Thyroid gland (tissue), 4 donors: ENCODE results near the gene TJAP1.

Source experiments
- CTCF ChIP-seq, 6 experiments: fragments of 200-600 bp in 3 of 6; fragments of 450-650 bp in 3 of 6; sonication (generic) in 3 of 6; IDR thresholded peaks; one replicate each; pipeline ENCODE4 v1.5.1; 2016 to 2019; ENCODE audit warnings: antibody characterized with exemption in 6 of 6, mild to moderate bottlenecking in 2 of 6, inconsistent platforms in 1 of 6, moderate library complexity in 1 of 6
- POLR2A ChIP-seq, 2 donors: fragments of 450-650 bp; IDR thresholded peaks; one replicate each; pipeline ENCODE4 v1.6.1; 2017; ENCODE audit warnings: antibody characterized with exemption in 2 of 2, mild to moderate bottlenecking in 2 of 2, moderate library complexity in 1 of 2

- TF ChIP-seq POLR2A (IDR thresholded peaks at IDR 0.05) (no peak), CTCF (IDR thresholded peaks at IDR 0.05) (no peak)
Measured at GRCh38 chr6:43468240-43468639, 9.1 kb upstream of the TJAP1 start.
